WERI-Rb-1 (cell line): ENCODE measurements around the gene ALCAM.

ENCODE experiments used
- DNase-seq: peaks from one replicate; pipeline ENCODE4 v3.0.0-alpha.2; 2020
- H3K27ac ChIP-seq: fragments of 250-450 bp; sonication (Bioruptor Pico); 2 replicates; pipeline ENCODE4 v1.5.1; 2020; ENCODE audit warnings: mild to moderate bottlenecking, moderate library complexity
- H3K27me3 ChIP-seq: fragments of 250-450 bp; sonication (Bioruptor Pico); 2 replicates; pipeline ENCODE4 v1.5.1; 2021; ENCODE audit warnings: mild to moderate bottlenecking, low read depth, moderate library complexity; ENCODE audit not compliant: insufficient read depth, severe bottlenecking
- H3K36me3 ChIP-seq: fragments of 250-450 bp; sonication (Bioruptor Pico); 2 replicates; pipeline ENCODE4 v1.5.1; 2020; ENCODE audit warnings: mild to moderate bottlenecking, moderate library complexity
- H3K4me3 ChIP-seq: 2 replicates; pipeline ENCODE4 v1.5.1; 2011; ENCODE audit warnings: low read depth, mild to moderate bottlenecking, control low read depth, low read length
- H3K9me3 ChIP-seq: fragments of 250-450 bp; sonication (Bioruptor Pico); 2 replicates; pipeline ENCODE4 v1.5.1; 2021; ENCODE audit warnings: mild to moderate bottlenecking, moderate library complexity; ENCODE audit not compliant: severe bottlenecking
- CTCF ChIP-seq: IDR thresholded peaks from 2 replicates; pipeline ENCODE4 v1.5.1; 2011; ENCODE audit warnings: low read depth, mild to moderate bottlenecking, control low read depth, inconsistent platforms, low read length

The ALCAM gene

DNA sequence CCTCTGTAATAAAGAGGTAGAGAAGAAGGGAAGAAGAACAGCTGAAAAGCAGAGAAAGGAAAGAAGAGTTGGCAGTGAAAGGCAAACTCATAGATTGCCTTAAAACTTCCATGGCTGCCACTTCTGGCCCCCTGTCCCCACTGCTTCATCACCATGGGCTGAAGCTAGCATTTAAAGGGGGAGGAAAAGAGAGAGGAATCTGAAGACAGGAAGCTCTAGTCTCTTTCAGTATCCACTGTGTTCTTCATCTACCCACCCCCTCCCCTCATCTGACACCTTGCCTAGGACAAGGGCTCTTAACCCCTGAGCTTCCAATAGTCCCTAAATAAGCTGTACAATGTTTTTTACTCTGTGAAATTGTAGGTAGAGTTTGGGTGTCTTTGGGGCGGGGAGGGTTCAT lies 60.6 kb downstream of the ALCAM start:
- Histone ChIP-seq H3K36me3 (no peaks in the 10 kb centered on the region), H3K27ac (no peak overlapping the region), H3K4me3 (no peak overlapping the region), H3K9me3 (no peaks in the 10 kb centered on the region), H3K27me3 (no peaks in the 10 kb centered on the region)
- TF ChIP-seq CTCF: no peak
- no peak for DNase-seq

DNA sequence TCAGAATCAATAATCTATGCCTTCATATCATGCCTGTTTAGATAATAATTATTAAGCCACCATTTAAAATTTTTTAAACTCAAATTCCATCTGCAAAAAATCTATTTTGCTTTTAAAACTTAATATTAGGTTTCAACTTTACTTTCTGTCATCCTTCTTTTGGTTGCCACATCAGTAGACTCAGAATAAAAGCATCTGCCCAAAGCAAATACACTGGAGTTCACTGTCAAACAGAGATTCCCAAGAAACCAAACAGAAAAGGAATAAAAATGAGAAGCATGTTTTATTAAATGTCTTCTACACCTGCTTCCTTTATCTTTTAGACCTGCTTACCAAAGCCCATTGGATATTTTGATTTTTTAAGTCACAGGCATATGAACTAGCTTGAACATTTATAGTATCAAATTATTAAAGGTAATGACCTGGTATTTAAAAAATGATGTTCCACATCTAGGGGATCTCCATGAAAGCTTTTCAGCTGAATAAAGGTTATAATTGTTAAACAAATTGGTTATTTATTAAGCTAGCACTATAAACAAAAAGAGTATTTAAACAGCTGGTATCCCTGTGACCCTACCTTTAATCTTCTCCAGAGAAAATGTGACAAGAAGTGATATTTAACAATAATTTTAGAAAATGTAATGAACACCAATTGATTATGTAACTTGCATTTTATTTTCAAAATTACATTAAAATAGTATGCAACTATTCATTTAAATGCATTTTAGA lies 62.5 kb downstream of the ALCAM start:
- Histone ChIP-seq H3K4me3 (no peak overlapping the region), H3K27ac (no peak overlapping the region), H3K9me3 (no peaks in the 10 kb centered on the region), H3K27me3 (no peaks in the 10 kb centered on the region), H3K36me3 (no peaks in the 10 kb centered on the region)
- no peak for TF ChIP-seq CTCF
- DNase-seq: no peak

GRCh38 chr3:105430455-105430854 lies 63.7 kb downstream of the ALCAM start:
- Histone ChIP-seq H3K4me3 (no peak overlapping the region), H3K27ac (no peak overlapping the region), H3K36me3 (no peaks in the 10 kb centered on the region), H3K27me3 (no peaks in the 10 kb centered on the region), H3K9me3 (no peaks in the 10 kb centered on the region)
- no peak for DNase-seq
- TF ChIP-seq CTCF: no peak

DNA sequence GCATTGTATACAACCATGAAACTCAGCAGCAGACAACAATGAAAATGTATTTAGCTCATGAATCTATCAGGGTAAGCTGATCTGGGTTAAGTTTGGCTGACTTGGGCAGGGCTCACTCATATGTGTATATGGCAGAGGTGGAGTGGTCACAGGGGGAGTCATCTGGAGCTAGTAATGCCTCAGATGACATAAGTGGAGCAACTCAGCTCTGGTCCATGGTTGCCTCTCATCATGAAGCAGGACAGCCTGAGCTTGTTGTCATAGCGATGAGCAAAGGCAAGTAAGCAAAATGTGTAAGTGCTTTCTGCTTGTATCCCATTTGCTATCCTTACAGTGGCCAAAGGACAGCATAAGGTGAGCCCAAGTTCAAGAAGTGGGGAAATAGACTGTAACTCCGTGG lies 64.5 kb downstream of the ALCAM start:
- DNase-seq: no peak
- Histone ChIP-seq H3K27ac (no peak overlapping the region), H3K9me3 (no peaks in the 10 kb centered on the region), H3K4me3 (no peak overlapping the region), H3K36me3 (no peaks in the 10 kb centered on the region), H3K27me3 (no peaks in the 10 kb centered on the region)
- no peak for TF ChIP-seq CTCF

DNA sequence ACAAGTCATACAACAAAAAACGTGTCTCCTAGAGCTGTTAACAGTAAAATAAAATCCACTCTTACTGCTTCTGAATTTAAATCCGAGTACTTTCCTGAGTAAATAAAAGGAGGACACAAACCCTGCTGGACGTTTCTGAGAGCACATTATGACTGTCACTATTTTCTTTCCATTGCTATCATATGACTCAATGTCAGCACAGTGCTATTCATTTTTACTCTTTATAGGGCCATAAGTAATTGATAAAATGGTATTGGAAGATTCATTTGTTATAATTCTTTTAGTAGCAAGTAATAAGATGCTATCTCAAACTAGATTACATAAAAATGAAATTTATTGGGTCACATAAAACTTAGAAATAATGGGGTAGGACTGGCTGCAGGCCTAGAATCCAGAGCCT lies 68.6 kb downstream of the ALCAM start:
- no peaks in the 10 kb centered on the region for H3K36me3 ChIP-seq
- no peaks in the 10 kb centered on the region for H3K27me3 ChIP-seq
- no peaks in the 10 kb centered on the region for H3K9me3 ChIP-seq
- DNase-seq: no peak
- H3K4me3 ChIP-seq: no peak overlapping the region
- no peak overlapping the region for H3K27ac ChIP-seq
- no peak for TF ChIP-seq CTCF

GRCh38 chr3:105436687-105437086 lies 70.0 kb downstream of the ALCAM start:
- TF ChIP-seq CTCF: no peak
- H3K4me3 ChIP-seq: no peak overlapping the region
- H3K27ac ChIP-seq: no peak overlapping the region
- H3K27me3 ChIP-seq: no peaks in the 10 kb centered on the region
- no peaks in the 10 kb centered on the region for H3K9me3 ChIP-seq
- H3K36me3 ChIP-seq: no peaks in the 10 kb centered on the region
- no peak for DNase-seq
